Parathyroid adenoma (tissue), 2 donors: ENCODE results near the gene UBE2B.

Source experiments
- H2AFZ ChIP-seq: fragments of 300-600 bp; sonication (generic); one replicate; pipeline ENCODE4 v1.7.0; 2017; ENCODE audit warnings: antibody characterized with exemption, mild to moderate bottlenecking
- H3K27ac ChIP-seq: fragments of 300-600 bp; sonication (generic); one replicate; pipeline ENCODE4 v1.7.0; 2017
- H3K27me3 ChIP-seq: fragments of 300-600 bp; sonication (generic); one replicate; pipeline ENCODE4 v1.7.0; 2017; ENCODE audit warnings: low read length; ENCODE audit not compliant: control insufficient read depth, insufficient read depth
- H3K36me3 ChIP-seq: fragments of 300-600 bp; sonication (generic); one replicate; pipeline ENCODE4 v1.7.0; 2017; ENCODE audit warnings: low read length; ENCODE audit not compliant: control insufficient read depth, insufficient read depth
- H3K4me1 ChIP-seq: fragments of 300-600 bp; sonication (generic); one replicate; pipeline ENCODE4 v1.7.0; 2017; ENCODE audit warnings: control low read depth
- H3K4me2 ChIP-seq: fragments of 300-600 bp; sonication (generic); one replicate; pipeline ENCODE4 v1.7.0; 2017; ENCODE audit warnings: low read length
- H3K4me3 ChIP-seq: fragments of 300-600 bp; sonication (generic); one replicate; pipeline ENCODE4 v1.7.0; 2017; ENCODE audit warnings: low read depth, low read length
- H3K79me2 ChIP-seq: fragments of 300-600 bp; sonication (generic); one replicate; pipeline ENCODE4 v1.7.0; 2017; ENCODE audit warnings: control low read depth
- H3K9ac ChIP-seq: fragments of 300-600 bp; sonication (generic); one replicate; pipeline ENCODE4 v1.7.0; 2017; ENCODE audit warnings: mild to moderate bottlenecking
- H3K9me3 ChIP-seq: fragments of 300-600 bp; sonication (generic); one replicate; pipeline ENCODE4 v1.7.0; 2017; ENCODE audit warnings: low read length; ENCODE audit not compliant: control insufficient read depth
- CTCF ChIP-seq: fragments of 300-600 bp; sonication (generic); IDR thresholded peaks from one replicate; pipeline ENCODE4 v1.7.0; 2017; ENCODE audit warnings: antibody characterized with exemption, mild to moderate bottlenecking
- donor health status: primary hyperparathyroidism.

Gene UBE2B

GRCh38 chr5:134397196-134397595 lies 25.8 kb downstream of the UBE2B start:
- peaks cover 3% of the 10 kb centered on the region for H3K79me2 ChIP-seq
- no peaks in the 10 kb centered on the region for H3K9me3 ChIP-seq
- no peaks in the 10 kb centered on the region for H3K36me3 ChIP-seq
- H3K4me2 ChIP-seq: no peak overlapping the region
- no peak overlapping the region for H3K27ac ChIP-seq
- H3K9ac ChIP-seq: no peak overlapping the region
- no peak overlapping the region for H3K4me3 ChIP-seq
- TF ChIP-seq CTCF: no peak
- H2AFZ ChIP-seq: no peak overlapping the region
- peaks cover 2% of the 10 kb centered on the region for H3K4me1 ChIP-seq
- no peaks in the 10 kb centered on the region for H3K27me3 ChIP-seq

- Histone ChIP-seq H3K36me3 (no peaks in the 10 kb centered on the region), H3K4me1 (peaks cover 2% of the 10 kb centered on the region), H3K9me3 (no peaks in the 10 kb centered on the region), H3K27ac (no peak overlapping the region), H3K4me2 (no peak overlapping the region), H3K4me3 (no peak overlapping the region), H2AFZ (no peak overlapping the region), H3K79me2 (peaks cover 3% of the 10 kb centered on the region), H3K9ac (no peak overlapping the region), H3K27me3 (no peaks in the 10 kb centered on the region)
- no peak for TF ChIP-seq CTCF
Observed at GRCh38 chr5:134398609-134399155, 27.3 kb downstream of the UBE2B start.

GRCh38 chr5:134403951-134404350 lies 32.6 kb downstream of the UBE2B start:
- no peaks in the 10 kb centered on the region for H3K4me1 ChIP-seq
- H2AFZ ChIP-seq: no peak overlapping the region
- H3K79me2 ChIP-seq: peaks cover 3% of the 10 kb centered on the region
- no peak overlapping the region for H3K4me2 ChIP-seq
- no peaks in the 10 kb centered on the region for H3K9me3 ChIP-seq
- no peak overlapping the region for H3K4me3 ChIP-seq
- no peaks in the 10 kb centered on the region for H3K27me3 ChIP-seq
- no peak for TF ChIP-seq CTCF
- no peak overlapping the region for H3K27ac ChIP-seq
- no peaks in the 10 kb centered on the region for H3K36me3 ChIP-seq
- no peak overlapping the region for H3K9ac ChIP-seq

- no peak overlapping the region for H3K9ac ChIP-seq
- H2AFZ ChIP-seq: no peak overlapping the region
- H3K4me1 ChIP-seq: peaks cover 8% of the 10 kb centered on the region
- no peaks in the 10 kb centered on the region for H3K36me3 ChIP-seq
- H3K4me3 ChIP-seq: no peak overlapping the region
- H3K27me3 ChIP-seq: no peaks in the 10 kb centered on the region
- TF ChIP-seq CTCF: no peak
- no peak overlapping the region for H3K4me2 ChIP-seq
- no peak overlapping the region for H3K27ac ChIP-seq
- no peaks in the 10 kb centered on the region for H3K9me3 ChIP-seq
- H3K79me2 ChIP-seq: peaks cover 9% of the 10 kb centered on the region
Observed at GRCh38 chr5:134406390-134406789, 35.0 kb downstream of the UBE2B start.

GRCh38 chr5:134409321-134409720 lies 38.0 kb downstream of the UBE2B start:
- Histone ChIP-seq H3K4me1 (peaks cover 21% of the 10 kb centered on the region), H3K27ac (no peak overlapping the region), H3K9me3 (no peaks in the 10 kb centered on the region), H3K9ac (no peak overlapping the region), H3K36me3 (no peaks in the 10 kb centered on the region), H3K79me2 (peaks cover 10% of the 10 kb centered on the region), H3K4me2 (no peak overlapping the region), H3K4me3 (no peak overlapping the region), H3K27me3 (no peaks in the 10 kb centered on the region), H2AFZ (no peak overlapping the region)
- no peak for TF ChIP-seq CTCF
